Stimulated activated CD8-positive, alpha-beta memory T cell treated with anti-CD3 and anti-CD28 coated beads, Interleukin-12 subunit alpha, Interleukin-12 subunit beta, amount 100 ng/mL, for 24 hours (primary cell): ENCODE results near the gene ADGRG1.
"Not testable (repeated sequence)": the region's sequence is repeated elsewhere in the genome, so short reads cannot be mapped to it uniquely, and the experiment has no call there.

Experiments used
- DNase-seq: peaks from one replicate; pipeline ENCODE4 v3.0.0-alpha.2; 2020; ENCODE audit errors: extremely low read depth

ADGRG1 gene

GRCh38 chr16:57628008-57628781 lies at the start of gene ADGRG1:
Gene ADGRG1, plus strand, starts transcription at chr16:57628630. Its CDS starts 21,658 bp downstream, at chr16:57650288.
- DNase-seq = peak; percentile 49

- no peak for DNase-seq
Measured at GRCh38 chr16:57579361-57579665, 49.1 kb upstream of the ADGRG1 start.

- DNase-seq = no peak
Measured at GRCh38 chr16:57585051-57585687, 43.3 kb upstream of the ADGRG1 start.

DNA sequence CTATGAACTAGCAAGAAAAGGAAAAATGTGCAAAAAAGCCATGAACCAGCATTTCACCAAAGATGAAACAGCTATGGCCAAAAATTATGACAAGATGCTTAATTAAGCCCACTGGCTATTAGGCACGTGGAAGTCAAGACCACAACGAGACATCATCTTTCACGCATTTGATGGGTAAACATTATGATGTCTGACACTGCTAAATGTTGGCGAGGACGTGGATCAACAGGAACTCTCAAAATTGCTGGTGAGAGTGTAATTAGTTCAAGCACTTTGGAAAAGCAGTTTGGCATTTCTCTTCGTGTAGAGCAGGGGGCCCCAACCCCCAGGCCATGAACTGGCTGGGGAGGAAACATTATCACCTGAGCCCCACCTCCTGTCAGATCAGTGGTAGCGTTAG lies 39.6 kb upstream of the ADGRG1 start:
- no peak for DNase-seq

DNA sequence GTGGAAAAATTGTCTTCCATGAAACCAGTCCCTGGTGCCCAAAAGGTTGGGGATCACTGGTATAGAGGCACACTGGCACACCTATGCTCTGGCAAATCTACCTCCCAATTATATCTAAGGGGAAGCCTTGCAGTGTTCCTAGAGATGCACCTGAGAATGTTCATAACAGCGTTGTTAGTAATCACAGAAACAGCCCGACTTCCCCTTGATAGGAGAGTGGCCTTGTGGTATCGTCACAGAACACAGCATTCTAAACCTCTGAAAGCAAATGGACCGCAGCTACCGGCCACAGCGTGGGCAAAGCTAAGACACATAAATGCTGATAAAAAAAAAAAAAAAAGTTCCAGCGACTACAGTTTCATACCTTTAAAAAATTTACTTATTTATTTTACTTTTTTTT lies 39.1 kb upstream of the ADGRG1 start:
- no peak for DNase-seq

DNA sequence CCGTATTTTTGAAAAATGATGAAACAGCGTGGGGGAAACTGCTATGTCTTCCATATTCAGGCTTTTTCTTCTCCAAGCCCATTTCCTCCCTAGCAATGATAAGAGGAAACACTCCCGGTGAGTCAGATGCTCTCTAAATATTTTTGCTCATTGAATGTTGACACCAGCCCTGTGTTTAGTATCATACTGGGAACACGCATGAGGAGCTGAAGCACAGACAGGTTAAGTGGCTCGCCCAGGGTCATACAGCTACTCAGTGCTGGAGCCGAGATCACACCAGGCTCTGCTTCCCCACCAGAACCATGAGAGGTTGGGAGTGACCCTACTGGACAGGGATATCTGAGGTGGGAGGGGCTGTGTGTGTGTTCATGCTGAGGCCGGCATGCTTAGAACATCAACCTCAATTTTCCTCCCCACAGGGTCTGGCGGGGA lies 37.8 kb upstream of the ADGRG1 start:
- no peak for DNase-seq

GRCh38 chr16:57591086-57591869 lies 37.2 kb upstream of the ADGRG1 start:
- DNase-seq = peak; percentile 39

DNA sequence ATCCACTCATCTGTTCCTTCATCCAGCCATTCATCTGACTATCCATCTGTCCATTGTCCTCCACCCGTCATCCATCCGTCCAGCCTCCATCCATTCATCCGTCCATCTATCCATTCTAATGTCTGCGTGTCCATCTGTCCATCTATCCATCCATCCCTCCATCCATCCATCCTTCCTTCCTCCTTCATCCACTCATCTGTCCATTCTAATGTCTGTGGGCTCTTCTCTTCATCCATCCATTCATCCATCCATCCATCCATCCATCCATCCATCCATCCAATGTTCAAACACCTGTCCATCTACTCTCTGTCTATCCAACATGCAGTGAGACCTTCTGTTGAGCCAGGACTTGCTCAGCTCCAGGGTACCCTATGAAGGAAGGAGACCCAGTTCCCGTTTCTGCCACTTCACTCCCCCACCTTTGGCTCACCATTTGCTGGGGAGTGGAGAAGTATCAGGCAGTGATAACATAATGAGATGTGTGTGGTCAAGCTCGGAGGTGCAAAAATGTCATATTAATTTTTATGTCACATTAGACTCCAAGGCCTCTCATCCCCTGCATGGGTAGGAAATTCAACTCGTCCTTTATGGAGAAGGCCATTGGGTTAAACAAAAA lies 36.5 kb upstream of the ADGRG1 start:
- no peak for DNase-seq

DNA sequence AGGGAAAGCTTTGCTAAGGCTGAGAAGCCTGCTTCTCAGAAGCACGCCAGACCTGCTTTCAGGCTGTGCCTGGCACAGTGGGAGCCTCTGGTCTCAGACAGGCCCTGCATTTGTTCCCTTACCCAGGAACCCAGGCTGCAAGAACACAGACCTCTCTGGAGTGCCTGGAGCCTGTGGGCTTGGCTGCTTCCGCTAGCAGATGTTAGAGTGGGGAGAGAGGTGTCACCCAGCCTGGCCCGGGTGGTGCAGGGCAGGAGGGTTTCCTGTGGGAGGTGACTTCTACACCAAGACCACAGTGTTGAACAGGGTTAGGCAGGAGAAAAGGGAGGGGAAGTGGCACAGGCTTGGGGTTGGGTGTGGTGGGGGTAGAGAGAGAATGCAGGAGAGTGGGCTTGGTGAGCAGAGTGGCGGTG lies 35.8 kb upstream of the ADGRG1 start:
- DNase-seq = peak; percentile 39

GRCh38 chr16:57593021-57593420 lies 35.4 kb upstream of the ADGRG1 start:
- no peak for DNase-seq

DNA sequence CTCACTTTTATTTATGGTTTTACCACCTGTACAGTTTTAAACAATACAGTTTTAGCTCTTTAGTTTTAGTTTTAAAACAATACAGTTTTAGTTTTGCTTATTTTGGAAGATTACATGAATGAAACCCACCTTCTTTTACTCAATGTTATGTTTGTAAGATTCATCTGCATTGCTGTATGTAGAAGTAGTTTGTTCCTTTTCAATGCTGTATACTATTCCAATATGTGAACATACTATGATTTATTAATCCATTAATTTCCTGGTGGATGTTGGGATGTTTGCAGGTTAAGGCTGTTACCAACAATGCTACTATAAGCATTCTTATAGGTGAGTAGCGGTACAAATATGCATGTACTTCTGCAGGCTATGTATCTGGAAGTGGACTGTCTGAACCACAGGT lies 34.4 kb upstream of the ADGRG1 start:
- DNase-seq = no peak

DNA sequence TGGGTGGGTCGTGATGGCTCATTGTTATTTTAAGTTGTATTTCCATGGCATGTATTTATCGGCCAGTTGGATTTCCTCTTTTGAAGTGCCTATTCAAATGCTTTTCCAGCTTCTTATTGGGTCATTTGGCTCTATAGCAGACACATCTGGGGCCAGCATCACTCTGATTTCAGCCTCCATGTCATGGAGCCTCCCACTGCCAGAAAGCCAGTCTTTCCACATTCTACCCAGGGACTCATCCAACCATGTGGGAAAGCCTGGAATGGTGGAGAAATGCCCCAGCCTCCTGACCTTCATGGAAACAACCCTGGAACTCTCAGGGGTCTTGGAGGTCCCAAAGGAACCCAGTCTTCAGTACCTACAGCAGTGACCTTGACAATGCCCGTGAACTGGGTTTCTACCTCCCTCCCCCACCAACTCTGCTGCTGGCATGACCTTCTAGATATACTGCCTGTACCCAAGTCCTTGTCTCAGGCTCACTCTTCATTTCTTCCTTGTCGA lies 33.8 kb upstream of the ADGRG1 start:
- DNase-seq = no peak

- DNase-seq = not testable (repeated sequence)
Measured at GRCh38 chr16:57596234-57596633, 32.2 kb upstream of the ADGRG1 start.

GRCh38 chr16:57598437-57598836 lies 30.0 kb upstream of the ADGRG1 start:
- no peak for DNase-seq

DNA sequence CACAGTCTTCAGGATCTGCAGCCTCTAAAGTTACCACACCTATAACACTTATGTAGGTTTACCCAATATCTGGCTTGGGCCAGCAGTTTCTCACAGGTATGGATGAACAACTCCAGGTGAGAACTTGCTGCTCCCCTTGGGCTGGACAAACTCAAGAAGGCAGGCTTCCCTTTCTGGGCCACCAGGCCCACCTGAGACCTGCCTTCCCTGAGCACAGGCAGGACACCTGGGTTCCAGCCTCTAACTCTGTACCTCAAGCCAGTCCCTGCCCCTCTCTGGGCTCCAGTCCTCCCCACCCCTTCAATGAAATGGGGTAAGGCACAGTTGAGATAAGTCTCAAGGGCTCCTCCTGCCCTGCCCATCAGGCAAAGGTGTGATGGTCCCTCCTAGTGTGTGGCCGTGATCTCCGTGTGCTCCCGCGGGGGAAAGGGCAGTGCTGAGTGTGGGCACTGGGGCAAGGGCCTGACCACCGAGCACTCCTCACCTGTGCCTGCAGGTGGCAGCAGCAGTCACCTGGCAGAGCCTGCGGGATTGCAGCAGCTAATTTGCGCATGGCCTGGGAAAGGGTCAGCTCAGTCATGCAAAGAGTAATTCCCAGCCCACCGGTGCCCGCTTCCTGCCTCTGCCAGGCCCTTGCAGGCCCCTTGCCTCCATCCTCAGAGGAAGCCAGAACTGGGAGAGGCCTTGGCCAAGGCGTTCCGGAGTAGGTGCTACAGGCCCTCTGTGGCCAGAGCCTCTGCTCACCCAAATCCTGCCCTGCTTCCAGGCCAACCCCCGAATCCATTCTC lies 28.2 kb upstream of the ADGRG1 start:
- DNase-seq = no peak

GRCh38 chr16:57600952-57601580 lies 27.4 kb upstream of the ADGRG1 start:
- DNase-seq = no peak

GRCh38 chr16:57601801-57602478 lies 26.5 kb upstream of the ADGRG1 start:
- peak; percentile 32 for DNase-seq

GRCh38 chr16:57603115-57604024 lies 25.1 kb upstream of the ADGRG1 start:
- DNase-seq = no peak

- DNase-seq = no peak
Measured at GRCh38 chr16:57604177-57604576, 24.3 kb upstream of the ADGRG1 start.
